Stimulated activated CD4-positive, alpha-beta T cell treated with anti-CD3 and anti-CD28 coated beads, Interleukin-2, amount 100 ng/mL, for 24 hours (primary cell): ENCODE data around the gene INTS12.
"Not testable (repeated sequence)": the region's sequence is repeated elsewhere in the genome, so short reads cannot be mapped to it uniquely, and the experiment has no call there.

ENCODE experiments used
- DNase-seq, 2 donors: peaks; one replicate each; pipeline ENCODE4 v3.0.0-alpha.2; 2020

INTS12 gene

GRCh38 chr4:105708181-105709080 lies at the start of gene INTS12, which contains the start of gene GSTCD:
Gene INTS12 (minus strand): TSS chr4:105708689. CDS start chr4:105700005, 8,684 bp downstream.
Gene GSTCD (plus strand): TSS chr4:105708784. CDS start chr4:105717614, 8,830 bp downstream.
- peak; percentile 89 to 91 for DNase-seq

GRCh38 chr4:105755375-105755774 lies 46.9 kb upstream of the INTS12 start:
- DNase-seq: no peak

GRCh38 chr4:105753361-105753760 lies 44.9 kb upstream of the INTS12 start:
- DNase-seq: no peak

GRCh38 chr4:105751718-105752299 lies 43.3 kb upstream of the INTS12 start:
- no peak for DNase-seq

- DNase-seq: no peak
Measured at GRCh38 chr4:105748222-105748621, 39.7 kb upstream of the INTS12 start.

- DNase-seq: no peak
Measured at GRCh38 chr4:105741548-105741947, 33.1 kb upstream of the INTS12 start.

- DNase-seq: not testable (repeated sequence)
Measured at GRCh38 chr4:105735217-105735616, 26.7 kb upstream of the INTS12 start.

- DNase-seq: not testable (repeated sequence)
Measured at GRCh38 chr4:105729895-105730294, 21.4 kb upstream of the INTS12 start.

- DNase-seq: no peak
Measured at GRCh38 chr4:105725623-105726022, 17.1 kb upstream of the INTS12 start.

GRCh38 chr4:105719204-105719603 lies 10.7 kb upstream of the INTS12 start:
- DNase-seq: no peak

- no peak for DNase-seq
Measured at GRCh38 chr4:105715692-105716278, 7.3 kb upstream of the INTS12 start.

GRCh38 chr4:105714932-105715331 lies 6.4 kb upstream of the INTS12 start:
- no peak for DNase-seq

GRCh38 chr4:105714071-105714521 lies 5.6 kb upstream of the INTS12 start:
- no peak for DNase-seq

GRCh38 chr4:105712766-105713165 lies 4.3 kb upstream of the INTS12 start:
- DNase-seq: no peak

- no peak for DNase-seq
Measured at GRCh38 chr4:105710678-105711077, 2.2 kb upstream of the INTS12 start.

GRCh38 chr4:105710012-105710600 lies 1.6 kb upstream of the INTS12 start:
- DNase-seq: no peak

- DNase-seq: no peak
Measured at GRCh38 chr4:105709081-105709450, 577 bp upstream of the INTS12 start.

GRCh38 chr4:105707782-105708180 lies 708 bp downstream of the INTS12 start:
- no peak for DNase-seq

GRCh38 chr4:105698607-105699006 lies 9.9 kb downstream of the INTS12 start:
- DNase-seq: no peak

- DNase-seq: not testable (repeated sequence)
Measured at GRCh38 chr4:105695832-105696231, 12.7 kb downstream of the INTS12 start.

- not testable (repeated sequence) for DNase-seq
Measured at GRCh38 chr4:105694812-105695211, 13.7 kb downstream of the INTS12 start.

GRCh38 chr4:105686571-105686970 lies 21.9 kb downstream of the INTS12 start:
- no peak for DNase-seq

- DNase-seq: no peak
Measured at GRCh38 chr4:105683038-105683437, 25.5 kb downstream of the INTS12 start.
